DMS79 treated with DMSO at 0.1 percent for 48 hours (cell line): ENCODE measurements around the gene IQGAP3.
A peak's percentile ranks its signal among the peaks of the same experiment; 100 is the strongest.

Experiments
- DNase-seq: peaks from one replicate; lab custom pipeline; 2025; lab: John Stamatoyannopoulos, UW

The IQGAP3 gene

DNA sequence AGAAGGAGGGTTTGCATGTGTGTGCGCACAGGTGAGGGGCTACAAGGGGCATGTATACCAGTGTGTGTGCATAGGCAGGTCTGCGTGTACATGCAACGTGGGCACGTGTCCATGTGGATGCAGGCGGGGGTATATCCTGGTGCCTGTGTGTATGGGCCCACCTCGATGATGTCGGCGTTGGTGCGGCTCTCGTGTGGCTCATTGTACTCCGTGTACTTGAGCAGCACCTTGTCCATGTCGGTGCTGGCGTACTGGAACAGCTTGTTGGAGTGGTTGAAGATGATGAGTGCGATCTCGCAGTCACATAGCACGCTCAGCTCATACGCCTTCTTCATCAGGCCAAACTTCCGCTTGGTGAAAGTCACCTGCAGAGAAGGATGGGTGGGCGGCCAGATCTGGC is 90.1 kb downstream of the IQGAP3 start:
- no peak for DNase-seq

DNA sequence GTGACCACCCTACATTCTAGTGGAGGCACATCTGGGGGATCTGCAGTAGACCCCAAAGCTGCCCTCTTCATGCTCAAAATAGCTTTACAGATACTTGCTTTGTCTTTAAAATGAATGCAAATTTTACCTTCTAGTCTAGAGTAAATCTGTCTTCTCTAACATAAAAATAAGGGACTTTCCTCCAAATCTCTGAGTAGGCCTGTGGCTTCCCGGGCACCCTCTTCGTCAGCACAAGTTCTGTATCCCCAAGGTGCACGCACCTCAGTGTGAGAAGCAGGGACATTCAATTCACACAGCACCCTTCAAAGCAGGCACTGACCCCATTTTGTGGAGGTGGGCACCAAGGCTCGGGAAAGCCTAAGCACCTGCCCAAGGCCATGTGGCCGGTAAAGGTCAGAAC is 90.8 kb downstream of the IQGAP3 start:
- DNase-seq, result no peak

DNA sequence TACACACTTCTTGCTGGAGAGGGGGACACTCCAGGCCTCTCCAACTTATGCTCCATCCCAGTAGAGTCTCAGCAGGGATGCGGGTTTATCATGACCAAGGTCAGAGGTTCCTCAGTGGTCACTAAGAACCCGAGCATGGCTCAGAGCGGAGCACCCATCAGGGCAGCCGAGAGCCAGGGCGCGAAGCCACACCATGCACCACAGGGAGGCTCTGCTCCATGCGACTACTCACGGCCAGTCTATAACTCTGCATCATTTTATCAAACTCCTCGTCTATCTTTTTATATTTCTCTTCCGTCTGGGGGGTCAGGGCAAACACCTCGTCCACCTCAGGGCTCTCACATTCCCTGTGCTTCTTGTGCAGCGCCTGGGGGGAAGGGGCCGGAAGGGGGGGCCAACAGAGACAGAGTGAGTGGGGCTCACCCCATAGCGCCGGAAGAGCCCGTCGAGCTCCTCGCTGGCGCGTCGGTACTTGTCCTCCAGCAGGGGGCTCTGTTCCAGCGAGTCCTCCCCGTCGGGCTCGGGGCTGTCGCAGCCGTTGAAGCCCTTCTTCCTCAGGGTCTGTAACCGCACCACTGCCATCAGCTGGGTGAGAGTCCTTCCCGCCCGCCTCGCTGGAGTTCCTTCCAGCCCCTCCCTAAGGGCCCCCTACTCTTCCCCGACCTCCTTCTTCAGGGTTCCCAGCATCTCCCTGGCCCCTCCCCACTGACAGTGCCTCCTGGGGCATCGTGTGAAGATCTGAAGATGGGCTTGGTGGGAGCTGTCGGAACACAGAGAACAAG is 91.8 kb downstream of the IQGAP3 start:
- DNase-seq, result no peak

DNA sequence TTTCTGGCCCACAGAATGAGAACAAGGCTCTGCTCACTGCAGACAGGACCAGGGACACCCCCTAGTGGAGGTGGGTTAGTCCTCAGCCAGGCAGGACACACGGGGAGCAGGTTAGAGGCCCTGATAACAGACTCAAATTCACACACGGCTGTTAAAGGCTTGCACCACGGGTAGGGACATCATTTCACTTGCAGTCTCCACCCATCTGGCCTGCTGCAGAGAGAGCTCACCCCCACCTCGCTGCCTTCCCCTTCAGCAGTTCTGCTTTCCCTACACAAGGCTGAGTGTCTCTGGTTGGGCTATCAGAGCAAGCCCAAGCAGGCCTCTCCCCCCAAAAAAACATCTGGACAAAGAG is 92.4 kb downstream of the IQGAP3 start:
- DNase-seq, result no peak

DNA sequence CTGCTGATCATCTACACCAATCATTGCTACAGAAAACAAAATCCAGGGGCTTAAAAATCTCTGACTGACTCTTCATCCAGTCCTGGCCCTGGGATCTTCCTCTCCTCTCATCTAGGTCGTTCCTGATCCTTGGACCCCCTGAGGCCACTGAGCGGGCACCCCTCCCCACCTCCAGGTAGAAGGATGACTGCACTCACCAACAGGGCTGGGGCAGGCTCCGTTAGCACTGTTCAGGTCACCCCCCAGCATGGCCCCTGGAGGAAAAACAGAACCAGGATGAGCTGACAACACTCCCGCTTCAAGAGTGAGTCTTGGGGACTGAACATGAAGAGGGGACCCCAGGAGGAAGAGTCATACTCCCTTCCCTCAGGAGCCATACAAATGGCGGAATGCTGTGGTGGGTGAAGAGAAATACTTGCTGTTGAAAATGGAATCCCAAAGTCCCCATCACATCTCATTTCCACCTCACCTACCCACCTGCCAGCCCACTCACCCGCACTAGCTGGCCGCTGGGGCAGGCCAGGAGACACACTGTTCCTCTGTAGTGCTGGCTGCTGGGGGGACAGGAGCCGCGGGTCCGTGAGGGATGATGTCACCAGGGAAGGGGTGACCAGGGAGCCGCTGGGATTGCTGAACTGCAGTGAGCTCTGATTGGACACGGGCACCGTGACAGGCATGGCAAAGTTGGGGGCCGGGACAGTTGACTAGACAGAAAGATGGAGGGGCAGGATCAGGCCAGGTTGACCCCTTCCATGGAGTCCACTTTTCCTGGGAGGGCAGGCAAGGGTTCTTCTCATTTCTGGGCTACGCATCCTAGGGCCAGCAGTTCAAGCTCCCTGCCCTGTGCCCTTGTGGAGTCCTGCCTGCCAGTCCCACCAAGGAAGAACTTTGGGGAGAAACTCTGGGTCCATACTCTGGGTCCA is 93.0 kb downstream of the IQGAP3 start:
- no peak for DNase-seq

DNA sequence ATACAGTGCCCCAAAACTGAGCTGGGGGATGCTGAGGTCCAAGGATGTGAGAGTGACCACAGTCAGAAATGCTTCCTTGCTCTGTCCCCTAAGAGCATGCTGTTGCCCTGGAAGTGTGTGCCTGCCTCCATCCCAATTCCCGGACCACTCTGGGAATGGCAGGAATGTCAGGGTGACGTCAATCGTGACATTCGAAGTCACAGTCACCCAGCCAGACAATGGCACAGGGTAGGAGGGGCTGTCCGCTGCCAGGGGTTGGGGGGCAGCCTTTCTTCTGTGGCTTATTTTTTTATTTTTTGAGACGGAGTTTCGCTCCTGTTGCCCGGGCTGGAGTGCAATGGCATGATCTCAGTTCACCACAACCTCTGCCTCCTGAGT is 94.1 kb downstream of the IQGAP3 start:
- DNase-seq, result no peak

DNA sequence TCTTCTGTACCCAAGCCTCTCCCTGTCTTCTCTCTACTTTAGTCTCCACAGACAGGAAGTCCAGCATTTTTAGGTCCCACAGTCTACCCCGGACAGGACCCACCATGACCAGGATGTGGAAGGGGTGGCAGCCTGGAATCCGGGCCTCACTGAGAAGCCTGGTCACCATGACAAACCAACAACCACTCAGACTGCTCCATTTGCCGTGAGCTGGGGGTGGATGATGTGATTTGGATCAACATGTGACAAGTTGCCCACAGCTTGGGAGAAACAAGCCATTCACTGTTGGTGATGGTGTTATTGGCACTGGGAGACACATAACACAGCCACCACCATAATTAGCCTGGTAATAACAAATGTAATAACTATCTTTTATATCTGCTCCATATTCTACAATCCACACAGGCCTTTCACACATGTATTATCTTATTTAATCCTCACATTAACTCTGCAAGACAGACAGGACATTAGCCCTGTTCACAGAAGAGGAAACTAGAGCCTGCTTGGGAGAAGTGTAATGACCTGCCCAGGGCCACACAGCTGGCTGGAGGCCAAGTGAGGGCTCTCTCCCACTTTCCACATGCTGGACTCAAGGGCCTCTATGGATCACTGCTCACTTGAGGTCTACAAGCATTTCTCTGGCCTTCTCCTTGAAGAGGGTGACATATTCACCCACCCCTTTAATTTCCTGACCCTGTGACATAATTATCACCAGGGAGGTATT is 94.7 kb downstream of the IQGAP3 start:
- no peak for DNase-seq

DNA sequence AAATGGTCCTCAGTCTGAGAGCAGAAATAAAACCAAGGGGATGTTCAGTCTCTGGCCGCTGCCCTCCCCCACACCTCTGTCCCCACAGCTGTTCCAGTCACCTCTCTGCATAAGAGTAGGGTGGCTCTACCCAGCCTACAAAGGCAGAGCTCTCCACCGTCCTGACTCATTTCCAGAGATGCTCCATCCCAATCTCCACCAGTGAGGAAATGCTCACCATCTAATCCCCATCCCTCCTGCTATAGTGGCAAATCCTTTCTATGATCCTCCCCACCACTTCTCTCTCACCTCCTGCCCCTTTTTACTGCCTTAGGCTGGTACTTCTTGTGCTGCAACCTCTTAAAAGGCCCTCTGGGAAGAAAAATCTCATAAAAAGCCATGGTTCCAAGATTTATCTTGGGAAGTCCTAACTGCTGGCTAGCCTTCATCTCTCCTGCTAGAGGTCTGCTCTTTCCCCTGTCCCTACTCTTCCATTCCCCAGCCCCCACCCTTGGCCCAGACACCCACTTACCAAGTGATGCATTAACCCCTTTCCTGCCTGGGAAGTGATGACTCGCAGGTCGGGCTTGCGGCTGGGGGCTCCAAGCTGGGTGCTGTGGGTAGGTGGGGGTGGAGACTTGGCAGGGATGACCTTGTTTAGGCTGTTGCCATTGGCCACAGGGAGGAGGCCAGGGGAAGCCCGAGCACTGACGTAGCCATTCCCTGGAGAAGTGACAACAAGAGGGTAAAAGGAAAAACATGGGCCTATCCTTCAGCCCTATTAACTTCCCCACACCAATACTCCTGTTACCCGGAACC is 95.7 kb downstream of the IQGAP3 start:
- peak; percentile 51 for DNase-seq

DNA sequence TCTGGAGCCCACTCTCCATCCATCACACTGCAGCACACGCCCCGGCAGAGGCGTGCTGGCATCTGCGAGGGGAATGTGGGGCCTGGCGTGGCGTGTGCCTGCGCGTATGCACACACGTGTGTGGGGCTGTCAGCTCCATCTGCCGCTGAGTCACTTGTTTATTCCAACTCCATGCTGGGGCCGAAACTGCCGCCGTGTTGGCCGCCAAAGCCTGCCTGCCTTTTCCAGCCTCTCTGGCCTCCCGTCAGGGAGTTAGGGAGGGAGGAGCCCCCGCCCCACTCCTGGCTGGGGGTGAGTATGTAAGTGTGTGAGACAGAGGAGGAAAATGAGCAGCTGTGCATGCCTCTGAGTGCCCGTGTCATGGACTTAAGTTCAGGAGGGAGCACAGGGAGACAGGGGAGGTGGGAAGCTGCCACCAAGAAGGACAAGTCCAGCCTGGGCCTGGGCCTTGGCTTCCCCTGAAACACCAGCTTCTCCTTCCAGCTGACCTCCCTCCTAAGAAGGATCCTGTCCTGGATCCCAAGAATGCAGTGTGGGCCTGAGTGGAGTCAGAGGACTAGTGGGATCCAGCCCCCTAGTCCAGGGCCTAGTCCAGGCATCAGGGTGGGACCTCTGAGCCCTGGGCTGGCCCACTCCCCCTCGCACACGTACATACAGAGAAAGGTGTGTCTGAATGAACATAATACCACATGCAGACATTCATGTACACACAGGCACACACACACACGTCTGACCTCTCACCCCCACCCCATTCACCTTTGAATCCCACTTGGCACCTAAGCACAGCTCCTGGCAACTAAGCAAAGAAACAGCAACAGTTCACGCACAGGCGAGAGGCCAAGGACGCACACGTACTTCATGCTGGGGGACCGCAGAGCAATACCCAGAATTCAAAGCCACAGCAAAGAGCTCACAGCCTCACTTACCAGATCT is 96.5 kb downstream of the IQGAP3 start:
- DNase-seq, result peak; percentile 57
